ENCODE results near the gene SLC35B1. TPM values are rescaled to one million over a fixed set of nuclear protein-coding genes. Genes with fewer than 3 reads are reported as not detected.
"Not testable (repeated sequence)": the region's sequence is repeated elsewhere in the genome, so short reads cannot be mapped to it uniquely, and the experiment has no call there.

SLC35B1 gene
- total and polyA plus RNA-seq, 8 donors = 16.5 to 62.5 (median 29.1) TPM

DNA sequence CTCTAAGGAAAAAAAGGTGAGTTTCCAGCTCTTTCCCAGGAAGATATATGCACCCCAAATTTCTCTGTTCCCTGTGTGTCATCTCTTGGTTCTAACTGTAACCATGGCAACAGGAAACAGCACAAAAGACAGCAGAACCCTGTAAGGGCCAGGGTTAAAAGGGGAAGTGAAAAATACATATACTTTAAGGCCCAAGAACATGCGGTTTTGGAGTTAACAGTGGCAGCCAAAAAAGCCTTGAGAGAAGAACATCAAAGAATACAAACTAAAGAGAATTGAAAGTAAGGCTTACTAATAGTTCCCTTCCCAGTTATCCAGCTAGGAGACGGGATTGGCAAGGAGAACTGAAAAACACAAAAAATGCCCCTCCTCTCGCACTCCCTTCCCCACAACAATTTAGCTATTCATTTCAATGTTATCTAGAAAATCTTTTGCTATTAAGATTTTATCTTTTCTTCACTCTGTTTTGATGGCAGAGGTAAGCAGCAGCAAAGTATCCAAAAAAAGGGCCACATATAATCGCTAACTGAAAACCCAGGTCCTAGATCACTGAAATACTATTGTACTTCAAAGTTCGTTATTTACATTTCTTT, 31.4 kb downstream of the SLC35B1 start:
- intact Hi-C loops (cut with DNase I) = no loop called here
- peak overlapping the region in 2 of 4 donors; percentile 62 to 67 for H3K4me3 ChIP-seq
- H3K4me1 ChIP-seq = peaks cover 24 to 27% (median 27%) of the 10 kb centered on the region in 3 donors
- no peaks in the 10 kb centered on the region for H3K27me3 ChIP-seq
- FAIRE-seq (no peak), ATAC-seq (no peak), DNase-seq (no peak)
- H3K9me3 ChIP-seq = no peaks in the 10 kb centered on the region
- 15 to 25% methylated on average over 5 of the region's 5 CpGs for WGBS, 2 donors
- H3K36me3 ChIP-seq = no peaks in the 10 kb centered on the region
- H3K27ac ChIP-seq = peak overlapping the region in 1 of 4 donors; percentile 98
- TF ChIP-seq, protein P1, sequence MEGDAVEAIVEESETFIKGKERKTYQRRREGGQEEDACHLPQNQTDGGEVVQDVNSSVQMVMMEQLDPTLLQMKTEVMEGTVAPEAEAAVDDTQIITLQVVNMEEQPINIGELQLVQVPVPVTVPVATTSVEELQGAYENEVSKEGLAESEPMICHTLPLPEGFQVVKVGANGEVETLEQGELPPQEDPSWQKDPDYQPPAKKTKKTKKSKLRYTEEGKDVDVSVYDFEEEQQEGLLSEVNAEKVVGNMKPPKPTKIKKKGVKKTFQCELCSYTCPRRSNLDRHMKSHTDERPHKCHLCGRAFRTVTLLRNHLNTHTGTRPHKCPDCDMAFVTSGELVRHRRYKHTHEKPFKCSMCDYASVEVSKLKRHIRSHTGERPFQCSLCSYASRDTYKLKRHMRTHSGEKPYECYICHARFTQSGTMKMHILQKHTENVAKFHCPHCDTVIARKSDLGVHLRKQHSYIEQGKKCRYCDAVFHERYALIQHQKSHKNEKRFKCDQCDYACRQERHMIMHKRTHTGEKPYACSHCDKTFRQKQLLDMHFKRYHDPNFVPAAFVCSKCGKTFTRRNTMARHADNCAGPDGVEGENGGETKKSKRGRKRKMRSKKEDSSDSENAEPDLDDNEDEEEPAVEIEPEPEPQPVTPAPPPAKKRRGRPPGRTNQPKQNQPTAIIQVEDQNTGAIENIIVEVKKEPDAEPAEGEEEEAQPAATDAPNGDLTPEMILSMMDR (IDR thresholded peaks at IDR 0.05) = no peak

DNA sequence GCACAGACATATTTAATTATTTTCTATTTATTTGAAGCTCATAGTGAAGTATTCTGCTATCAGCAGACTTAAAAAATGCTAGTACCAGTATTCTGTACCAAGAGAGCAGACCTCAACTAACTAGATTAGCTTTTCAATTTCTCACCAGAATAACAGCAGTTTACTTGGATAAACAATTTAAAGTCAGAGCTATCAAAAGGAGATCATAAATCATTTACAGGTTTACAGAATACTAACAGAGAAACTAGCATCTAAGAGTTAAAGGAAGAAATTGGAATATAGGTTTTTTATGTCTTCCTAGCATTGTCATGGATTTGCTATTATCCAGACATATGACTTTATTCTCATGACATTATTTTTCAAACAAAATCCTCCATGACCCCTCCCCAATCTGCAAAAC, 33.3 kb downstream of the SLC35B1 start:
- H3K36me3 ChIP-seq = no peaks in the 10 kb centered on the region
- DNase-seq (no peak), ATAC-seq (no peak), FAIRE-seq (no peak)
- no peak overlapping the region for H3K27ac ChIP-seq
- intact Hi-C loops (cut with DNase I) = no loop called here
- H3K9me3 ChIP-seq = no peaks in the 10 kb centered on the region
- H3K4me1 ChIP-seq = peaks cover 27 to 39% (median 37%) of the 10 kb centered on the region in 3 donors
- H3K27me3 ChIP-seq = no peaks in the 10 kb centered on the region
- no peak overlapping the region for H3K4me3 ChIP-seq
- TF ChIP-seq, protein P1 (IDR thresholded peaks at IDR 0.05) = no peak

DNA sequence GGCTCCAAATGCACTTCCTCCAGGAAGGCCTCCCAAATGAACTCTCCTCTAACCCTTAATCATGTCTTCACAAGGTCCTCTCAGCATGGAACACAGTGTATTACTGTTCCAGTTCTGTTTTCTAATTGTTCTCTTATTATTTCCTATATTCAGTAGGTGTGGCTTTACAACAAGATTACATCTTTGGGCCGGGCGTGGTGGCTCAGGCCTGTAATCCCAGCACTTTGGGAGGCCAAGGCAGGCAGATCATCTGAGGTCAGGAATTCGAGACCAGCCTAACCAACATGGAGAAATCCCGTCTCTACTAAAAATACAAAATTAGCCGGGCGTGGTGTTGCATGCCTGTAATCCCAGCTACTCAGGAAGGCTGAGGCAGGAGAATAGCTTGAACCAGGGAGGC, 34.1 kb downstream of the SLC35B1 start:
- DNase-seq; H3K27me3 ChIP-seq; H3K4me3 ChIP-seq; H3K36me3 ChIP-seq; ATAC-seq; H3K27ac ChIP-seq; H3K9me3 ChIP-seq; FAIRE-seq; intact Hi-C loops (cut with DNase I): not testable (repeated sequence)
- WGBS, 2 donors = 89 to 91% methylated on average over 6 of the region's 6 CpGs
- H3K4me1 ChIP-seq = peaks cover 27 to 39% (median 37%) of the 10 kb centered on the region in 3 donors

DNA sequence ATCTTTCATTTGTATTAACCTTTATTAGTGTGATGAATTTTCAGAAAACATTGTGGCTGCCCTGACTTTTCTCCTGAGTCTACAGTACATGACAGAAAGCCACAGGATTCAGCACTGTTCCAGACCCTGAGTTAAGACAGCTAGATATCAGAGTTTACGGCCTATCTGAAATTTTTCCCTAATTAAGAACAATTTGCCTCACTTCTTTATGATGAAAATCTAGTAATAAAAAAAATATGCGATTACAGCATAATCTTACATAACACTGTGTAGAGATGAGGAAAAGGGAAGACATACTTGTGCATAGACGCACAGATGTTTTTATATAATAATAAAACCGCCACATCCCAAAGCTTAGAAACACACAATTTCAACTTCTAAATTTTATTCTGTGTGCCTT, 37.1 kb downstream of the SLC35B1 start:
- Histone ChIP-seq H3K4me1 (peaks cover 18 to 28% (median 24%) of the 10 kb centered on the region in 3 donors), H3K36me3 (no peaks in the 10 kb centered on the region), H3K9me3 (no peaks in the 10 kb centered on the region), H3K27me3 (no peaks in the 10 kb centered on the region), H3K4me3 (no peak overlapping the region), H3K27ac (no peak overlapping the region)
- ATAC-seq (peak in 1 of 4 donors; percentile 24), DNase-seq (no peak), FAIRE-seq (no peak)
- intact Hi-C loops (cut with DNase I) = no loop called here
- TF ChIP-seq, protein P1 (IDR thresholded peaks at IDR 0.05) = no peak
- 69 to 75% methylated on average over 4 of the region's 4 CpGs for WGBS, 2 donors

DNA sequence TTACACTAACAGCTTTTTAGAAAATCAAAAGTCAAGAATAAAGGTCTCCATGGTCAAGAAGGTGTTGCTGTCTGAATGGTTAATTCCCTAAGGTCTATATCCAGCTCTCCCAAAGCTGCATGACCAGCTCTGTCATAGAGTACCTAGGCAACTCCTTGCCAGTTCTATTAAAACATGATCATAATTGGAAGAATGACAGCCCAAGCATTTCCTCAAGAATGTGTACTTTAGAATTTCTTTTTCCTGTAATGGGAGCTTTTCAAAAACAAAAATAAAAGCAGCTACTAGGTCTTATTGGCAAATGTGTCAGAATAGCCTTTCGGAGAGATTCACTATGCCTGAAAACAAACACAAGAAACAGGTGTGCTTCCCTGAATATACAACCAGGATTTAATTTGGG, 37.8 kb downstream of the SLC35B1 start:
- FAIRE-seq = no peak
- Histone ChIP-seq H3K27me3 (no peaks in the 10 kb centered on the region), H3K4me3 (no peak overlapping the region), H3K9me3 (no peaks in the 10 kb centered on the region), H3K4me1 (peaks cover 12 to 21% (median 19%) of the 10 kb centered on the region in 3 donors), H3K36me3 (no peaks in the 10 kb centered on the region), H3K27ac (no peak overlapping the region)
- 26 to 35% methylated on average over 1 of the region's 1 CpG for WGBS, 2 donors
- intact Hi-C loops (cut with DNase I) = no loop called here
- no peak for DNase-seq
- ATAC-seq = peak in 2 of 4 donors; percentile 26 to 64
- TF ChIP-seq, protein P1 (IDR thresholded peaks at IDR 0.05) = no peak

All from pancreas (tissue), 10 donors.